HG03064 (cell line): Measurements from ENCODE around the gene KIFAP3.
"Not testable (repeated sequence)": the region's sequence is repeated elsewhere in the genome, so short reads cannot be mapped to it uniquely, and the experiment has no call there.

ENCODE experiments used
- ATAC-seq: cut with Tn5 transposase; IDR thresholded peaks from one replicate; pipeline ENCODE4 v1.9.1; 2021; ENCODE audit warnings: low read depth; ENCODE audit not compliant: unreplicated experiment

Gene KIFAP3

DNA sequence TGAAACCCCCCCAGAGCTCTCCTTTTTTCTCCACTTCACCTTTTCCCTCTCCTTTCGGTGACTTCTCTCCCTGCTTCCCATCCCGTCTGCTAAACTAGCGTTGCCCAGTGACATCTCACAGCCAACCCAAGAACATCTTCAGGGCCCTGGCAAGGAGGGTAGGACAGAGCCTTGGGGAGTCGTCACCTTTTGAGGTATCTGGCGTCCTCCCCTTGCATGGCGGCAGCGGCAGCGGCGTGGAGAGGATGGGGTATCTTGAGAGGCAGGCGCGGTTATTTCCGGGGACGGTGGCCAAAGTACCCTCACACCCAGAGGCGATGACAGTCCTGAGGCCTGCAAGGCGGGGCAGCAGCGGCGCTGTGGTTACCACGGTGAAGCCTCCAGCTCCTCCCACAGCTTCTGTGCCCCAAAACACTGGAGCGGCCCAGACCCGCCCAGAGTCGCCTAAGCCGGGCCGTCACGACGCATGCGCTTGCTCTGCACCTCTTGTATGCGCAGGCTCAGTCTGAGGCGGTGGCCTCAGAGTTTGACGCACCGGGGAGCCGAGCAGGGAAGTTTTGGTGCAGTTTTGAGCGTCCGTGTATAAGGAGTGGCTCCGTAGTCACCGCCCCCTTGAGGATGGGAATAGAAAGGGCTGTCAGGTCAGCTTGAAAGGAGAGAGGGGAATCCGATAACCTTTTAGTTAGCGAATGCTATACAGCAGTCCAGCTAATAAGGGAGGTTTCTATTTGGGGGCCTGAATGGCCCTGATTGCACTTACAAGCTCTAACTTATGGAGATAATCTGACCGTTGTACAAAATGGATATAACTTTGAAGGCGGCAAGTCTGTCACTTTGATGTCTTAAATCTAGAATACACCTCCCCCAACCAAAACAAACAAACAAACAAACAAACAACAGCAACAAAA, at the start of gene KIFAP3:
KIFAP3 (minus strand) TSS at position 446 of the 908 bp plus-strand sequence; CDS start at position 218, 228 bp downstream.
- ATAC-seq = peak; percentile 99

- ATAC-seq = no peak
Observed at GRCh38 chr1:170122366-170122765, 47.9 kb upstream of the KIFAP3 start.

DNA sequence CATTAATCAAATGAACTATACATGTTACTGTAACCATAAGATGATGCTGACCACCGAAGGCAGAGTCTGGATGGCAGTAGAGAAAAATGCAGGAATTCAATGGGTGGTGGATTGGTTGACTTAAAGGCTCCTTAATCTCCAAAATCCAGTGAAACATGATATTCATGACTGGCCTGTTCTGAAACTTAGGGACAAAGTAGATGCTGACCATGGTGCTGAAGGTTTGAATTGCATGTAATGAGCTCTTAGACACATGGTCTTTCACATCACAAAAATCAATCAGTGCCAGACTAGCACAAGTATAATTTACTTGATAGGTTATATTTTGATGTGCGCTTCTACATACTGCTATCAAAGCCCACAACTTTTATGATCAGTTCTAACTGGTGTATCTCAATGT, 40.4 kb upstream of the KIFAP3 start:
- ATAC-seq = no peak

DNA sequence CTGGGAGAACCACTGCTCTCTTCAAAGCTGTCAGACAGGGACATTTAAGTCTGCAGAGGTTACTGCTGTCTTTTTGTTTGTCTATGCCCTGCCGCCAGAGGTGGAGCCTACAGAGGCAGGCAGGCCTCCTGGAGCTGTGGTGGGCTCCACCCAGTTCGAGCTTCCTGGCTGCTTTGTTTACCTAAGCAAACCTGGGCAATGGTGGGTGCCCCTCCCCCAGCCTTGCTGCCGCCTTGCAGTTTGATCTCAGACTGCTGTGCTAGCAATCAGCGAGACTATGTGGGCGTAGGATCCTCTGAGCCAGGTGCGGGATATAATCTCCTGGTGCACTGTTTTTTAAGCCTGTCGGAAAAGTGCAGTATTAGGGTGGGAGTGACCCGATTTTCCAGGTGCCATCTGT, 38.6 kb upstream of the KIFAP3 start:
- ATAC-seq = not testable (repeated sequence)

DNA sequence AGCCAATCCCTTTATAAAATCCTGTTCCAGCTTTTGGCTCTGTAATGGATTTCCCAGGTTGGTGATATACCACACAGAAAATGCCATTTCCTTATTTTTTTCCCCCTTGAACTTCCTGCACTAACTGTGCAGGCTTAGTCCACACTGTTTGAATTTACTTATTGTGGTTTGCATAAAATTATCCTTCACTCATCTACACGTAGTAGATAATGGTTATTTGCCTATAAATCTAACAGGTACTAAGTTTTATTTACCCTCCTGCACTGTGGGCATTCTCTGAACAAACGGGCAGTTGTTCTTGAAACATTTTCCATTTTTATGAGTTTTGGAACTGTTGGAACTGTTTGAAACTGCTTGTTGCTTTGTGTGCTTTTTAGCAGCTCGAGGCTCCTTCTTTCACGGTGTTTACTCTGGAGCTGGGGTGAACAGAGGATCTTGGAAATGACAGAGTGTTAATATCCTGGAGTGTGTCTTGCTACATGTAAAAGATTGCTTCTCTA, 23.0 kb upstream of the KIFAP3 start:
- no peak for ATAC-seq

DNA sequence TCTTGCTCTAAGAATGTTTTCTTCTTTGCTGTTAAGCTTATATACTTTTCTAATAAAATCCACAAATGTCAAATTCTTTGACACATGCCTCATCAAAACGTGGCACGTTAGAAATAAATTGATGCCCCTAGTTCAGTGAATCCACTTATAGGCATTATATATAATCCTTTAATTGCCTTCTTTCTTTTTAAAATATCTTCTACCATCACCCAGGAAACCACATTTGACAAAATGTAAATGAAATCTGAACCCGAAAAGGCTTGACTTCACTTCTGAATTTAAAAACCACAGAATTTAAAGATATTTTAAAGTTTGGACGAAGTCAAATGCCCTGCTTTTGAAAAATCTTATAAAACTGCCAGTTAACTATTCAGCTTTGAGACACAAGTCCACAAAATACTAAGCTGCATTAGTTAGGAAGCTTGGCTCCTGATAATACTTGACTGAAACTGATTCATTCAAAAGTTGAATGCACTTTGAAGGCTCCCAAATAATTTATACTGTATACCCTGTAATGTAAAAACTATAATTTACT, 22.4 kb upstream of the KIFAP3 start:
- ATAC-seq = no peak

DNA sequence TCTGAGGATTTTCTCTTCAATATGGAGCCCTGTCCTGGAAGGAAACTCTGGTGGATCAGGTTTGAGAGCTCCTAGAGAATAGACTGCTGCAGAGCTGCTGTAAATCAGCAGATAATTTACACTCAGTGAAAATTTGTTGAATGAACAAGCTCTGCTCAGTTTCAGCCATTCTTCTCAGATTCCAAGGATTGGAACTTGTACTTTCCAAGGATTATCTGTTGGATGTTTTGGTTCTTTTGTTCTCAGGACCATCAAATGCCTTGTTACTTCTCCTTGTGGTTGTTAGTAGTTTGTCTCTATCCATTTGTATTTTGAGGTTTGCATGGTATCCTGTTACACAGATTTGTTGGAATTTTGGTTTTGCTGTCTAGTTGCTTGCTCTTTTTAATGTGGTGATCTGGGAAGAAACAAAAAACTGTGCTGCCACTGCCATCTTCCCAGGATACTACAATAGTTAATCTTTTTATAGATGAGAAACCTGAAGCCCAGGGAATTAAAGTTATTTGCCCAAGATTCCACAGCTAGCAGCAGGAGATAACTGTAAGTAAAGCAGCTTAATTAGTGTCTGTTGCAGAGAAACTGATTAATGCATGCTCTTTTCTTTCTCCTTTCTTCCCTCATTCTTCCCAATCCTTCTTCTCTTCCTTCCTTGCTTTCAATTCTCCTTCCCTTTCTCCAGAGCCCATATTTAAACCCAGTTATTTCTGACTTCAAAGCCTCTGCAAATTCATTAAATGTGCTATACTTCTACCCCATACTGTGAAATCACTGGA, 21.7 kb upstream of the KIFAP3 start:
- ATAC-seq = no peak

GRCh38 chr1:170094697-170095616, 20.5 kb upstream of the KIFAP3 start:
- ATAC-seq = not testable (repeated sequence)

DNA sequence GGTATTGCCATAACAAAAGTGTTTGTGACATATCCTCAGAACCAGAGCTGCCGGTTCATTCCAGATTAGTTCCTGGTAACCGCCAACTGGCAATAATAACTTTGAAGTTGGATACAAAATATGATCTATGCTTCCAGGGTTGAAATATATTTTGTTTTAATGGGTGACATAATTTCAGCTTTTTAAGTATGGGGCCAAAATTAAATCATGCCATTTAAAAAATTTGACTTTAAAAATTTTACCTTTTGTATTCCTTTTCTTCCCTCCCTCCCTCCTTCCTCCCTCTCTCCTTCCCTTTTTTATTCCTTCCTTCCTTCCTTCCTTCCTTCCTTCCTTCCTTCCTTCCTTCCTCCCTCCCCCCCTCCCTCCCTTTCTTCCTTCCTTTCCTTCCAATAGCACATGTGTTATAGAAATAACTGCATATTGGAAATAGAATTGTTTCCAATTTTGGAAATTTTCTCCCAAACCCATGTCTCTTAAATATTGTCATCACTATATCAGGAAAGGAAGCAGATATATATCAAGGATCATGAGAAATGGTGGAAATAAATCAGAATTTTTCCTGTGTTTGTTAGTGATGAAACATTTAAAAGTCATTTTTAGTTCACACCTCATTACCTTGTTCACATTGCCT, 12.0 kb upstream of the KIFAP3 start:
- no peak for ATAC-seq

GRCh38 chr1:170085091-170085490, 10.6 kb upstream of the KIFAP3 start:
- ATAC-seq = no peak

DNA sequence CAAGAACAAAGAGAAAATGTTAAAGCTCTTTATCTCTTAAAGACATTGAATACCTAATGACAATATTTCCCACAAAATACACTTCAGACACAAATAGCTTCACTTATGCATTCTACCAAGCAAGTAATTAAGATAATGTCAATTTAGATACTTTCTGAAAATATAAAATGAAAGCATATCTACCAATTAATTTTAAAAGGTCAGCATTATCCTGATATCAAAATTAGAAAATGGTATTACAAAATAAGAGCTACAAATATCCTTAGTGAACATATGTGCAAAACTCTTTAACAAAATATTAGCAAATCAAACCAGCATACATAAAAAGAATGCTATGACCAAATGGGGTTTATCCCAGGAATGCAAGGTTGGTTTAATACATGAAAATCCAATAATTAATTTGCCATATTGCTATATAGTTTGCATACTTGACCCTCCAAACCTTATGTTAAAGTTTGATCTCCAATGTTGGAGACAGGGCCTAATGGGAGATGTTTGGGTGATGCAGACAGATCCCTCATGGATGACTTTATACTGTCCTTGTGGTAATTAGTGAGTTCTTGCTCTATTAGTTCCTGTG, 4.2 kb upstream of the KIFAP3 start:
- ATAC-seq = no peak

- no peak for ATAC-seq
Observed at GRCh38 chr1:170077926-170078325, 3.4 kb upstream of the KIFAP3 start.

- not testable (repeated sequence) for ATAC-seq
Observed at GRCh38 chr1:170076952-170077351, 2.5 kb upstream of the KIFAP3 start.

- no peak for ATAC-seq
Observed at GRCh38 chr1:170076199-170076598, 1.7 kb upstream of the KIFAP3 start.

DNA sequence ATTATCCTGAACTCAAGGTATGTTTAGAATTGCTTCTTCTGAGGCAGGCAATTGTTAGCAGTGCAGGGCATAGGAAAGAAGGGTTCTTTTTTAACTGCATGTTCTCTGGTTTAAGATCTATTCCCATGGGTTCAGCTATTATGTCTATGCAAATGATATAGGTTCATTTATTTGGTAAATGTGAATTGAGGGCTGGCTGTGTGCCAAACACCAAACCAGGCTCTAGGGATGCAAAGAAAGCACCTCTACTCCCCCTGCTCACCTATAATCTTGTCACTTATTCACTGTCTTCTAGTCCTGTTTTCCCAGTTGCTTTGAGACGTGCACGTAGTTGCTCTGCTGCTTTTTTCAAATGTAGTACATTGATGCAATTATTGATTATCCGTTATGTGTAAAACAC, 691 bp upstream of the KIFAP3 start:
- no peak for ATAC-seq

DNA sequence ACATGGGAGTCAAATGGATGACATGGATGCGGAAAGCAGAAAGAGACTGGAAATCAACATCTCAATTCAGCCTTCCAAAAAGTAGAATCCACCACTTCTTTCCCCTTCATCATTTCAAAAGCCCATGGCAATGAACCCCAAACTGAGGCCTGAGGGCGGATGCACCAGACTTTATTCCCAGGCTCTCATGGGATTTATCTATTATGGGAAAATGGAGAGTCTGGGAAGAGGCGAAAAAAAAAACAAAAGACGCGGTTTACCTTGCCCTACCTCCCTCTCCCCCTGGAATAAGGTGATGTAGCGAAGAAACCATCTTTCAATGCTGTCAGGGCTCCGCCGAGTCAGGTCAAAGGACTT, 624 bp downstream of the KIFAP3 start:
- no peak for ATAC-seq

DNA sequence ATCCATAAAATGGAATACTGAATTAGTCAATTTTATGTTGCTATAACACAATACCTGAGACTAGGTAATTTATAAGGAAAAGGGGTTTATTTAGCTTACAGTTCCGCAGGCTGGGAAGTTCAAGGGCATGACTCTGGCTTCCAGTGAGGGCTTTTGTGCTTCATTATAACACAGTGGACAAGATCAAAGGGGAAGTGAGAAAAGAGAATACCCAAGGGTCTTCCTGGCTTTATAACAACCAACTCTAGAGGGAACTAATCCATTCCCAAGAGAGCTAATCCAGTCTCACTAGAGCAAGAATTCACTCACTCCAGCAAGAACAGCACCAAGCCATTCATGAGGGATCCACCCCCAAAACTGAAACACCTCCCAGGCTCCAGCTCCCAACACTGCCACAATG, 3.1 kb downstream of the KIFAP3 start:
- ATAC-seq = no peak

DNA sequence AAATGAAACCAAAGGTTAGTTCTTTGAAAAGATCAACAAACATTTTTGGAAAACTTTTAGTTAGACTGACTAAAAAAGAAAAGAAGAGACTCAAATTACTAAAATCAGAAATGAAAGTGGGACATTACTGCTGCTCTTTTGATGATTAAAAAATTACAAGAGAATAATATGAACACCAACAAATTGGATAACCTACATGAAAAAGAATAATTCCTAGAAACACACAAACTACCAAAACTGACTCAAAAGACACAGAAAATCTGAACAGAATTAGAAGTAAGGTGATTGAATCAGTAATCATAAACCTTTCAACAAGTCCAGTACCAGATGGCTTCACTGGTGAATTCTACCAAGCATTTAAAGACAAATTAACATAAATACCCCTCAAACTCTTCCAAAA, 5.6 kb downstream of the KIFAP3 start:
- no peak for ATAC-seq

DNA sequence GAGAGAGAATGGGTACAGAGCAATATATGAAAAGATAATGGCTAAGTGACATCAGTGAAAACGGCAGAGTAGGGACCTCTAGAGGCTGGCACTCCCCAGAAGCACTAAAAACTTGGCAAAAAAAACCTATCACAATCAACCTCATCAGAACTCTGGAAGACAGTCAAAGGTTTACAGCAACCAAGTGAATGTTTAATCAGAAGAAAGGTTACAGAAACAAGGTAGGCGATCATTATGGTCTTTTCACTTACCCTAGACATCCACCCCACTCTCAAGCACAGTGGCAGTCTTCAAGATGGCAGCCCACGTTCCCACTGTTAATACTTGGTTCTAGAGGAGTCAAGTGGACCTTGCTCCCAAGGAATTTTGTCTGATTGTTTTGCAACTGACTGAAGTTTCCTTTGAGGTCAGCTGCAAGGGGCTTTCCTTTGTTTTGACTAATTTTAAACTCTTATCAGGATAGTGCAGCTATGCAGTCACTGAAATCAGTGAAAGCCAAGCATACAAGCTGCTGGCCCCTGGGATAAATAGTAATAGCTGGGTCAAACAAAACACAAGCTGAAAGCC, 7.2 kb downstream of the KIFAP3 start:
- no peak for ATAC-seq
